Suppressor macrophage treated with lipopolysaccharide for 1 hour (primary cell): ENCODE data around the gene KLK10.

Source experiments
- DNase-seq, 3 donors: peaks; one replicate each; pipeline ENCODE4 v3.0.0-alpha.2; 2020 to 2022

The KLK10 gene

GRCh38 chr19:50967929-50968715, 51.4 kb downstream of the KLK10 start:
- DNase-seq, result no peak

DNA sequence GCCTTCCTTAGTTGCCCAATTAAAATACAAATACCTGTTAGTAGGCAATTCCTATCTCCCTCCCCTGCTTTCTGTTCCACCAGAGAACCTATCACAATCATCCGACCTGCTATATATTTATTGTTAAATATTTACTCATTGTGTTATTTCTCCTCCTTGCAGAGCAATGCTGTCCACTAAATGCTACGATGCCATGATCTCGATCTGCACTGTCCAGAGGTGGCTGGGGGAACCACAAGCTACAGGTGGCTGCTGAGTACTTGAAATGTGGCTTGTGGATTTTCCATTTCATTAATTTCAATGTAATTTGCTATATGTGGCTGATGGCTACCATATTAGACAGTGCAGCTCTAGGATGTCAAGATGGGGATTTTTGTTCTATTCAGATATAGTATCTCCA, 55.2 kb downstream of the KLK10 start:
- no peak for DNase-seq

- no peak for DNase-seq
Measured at GRCh38 chr19:50963381-50963780, 56.1 kb downstream of the KLK10 start.
